Trophoblast cell (in vitro differentiated cells and primary cell): ENCODE data around the gene GALNT3.

Source experiments
- DNase-seq, 2 donors: peaks; one replicate each; pipeline ENCODE4 v3.0.0-alpha.2; 2016
- H2AFZ ChIP-seq: 2 replicates; pipeline ENCODE4 v1.6.1; 2013; ENCODE audit warnings: low read length, moderate library complexity, mild to moderate bottlenecking; ENCODE audit not compliant: insufficient read depth, poor library complexity
- H2AK5ac ChIP-seq: 2 replicates; pipeline ENCODE4 v1.6.1; 2013; ENCODE audit warnings: mild to moderate bottlenecking, low read length
- H2BK120ac ChIP-seq: 2 replicates; pipeline ENCODE4 v1.6.1; 2013; ENCODE audit warnings: low read length, mild to moderate bottlenecking, moderate library complexity; ENCODE audit not compliant: insufficient read depth, poor library complexity
- H2BK12ac ChIP-seq: 2 replicates; pipeline ENCODE4 v1.6.1; 2013; ENCODE audit warnings: mild to moderate bottlenecking, low read length, moderate library complexity
- H2BK5ac ChIP-seq: 2 replicates; pipeline ENCODE4 v1.6.1; 2013; ENCODE audit warnings: low read length, low read depth, moderate library complexity, mild to moderate bottlenecking; ENCODE audit not compliant: poor library complexity
- H3K14ac ChIP-seq: 2 replicates; pipeline ENCODE4 v1.6.1; 2013; ENCODE audit warnings: mild to moderate bottlenecking, low read length
- H3K18ac ChIP-seq: 2 replicates; pipeline ENCODE4 v1.6.1; 2013; ENCODE audit warnings: mild to moderate bottlenecking, low read length
- H3K23ac ChIP-seq: 2 replicates; pipeline ENCODE4 v1.6.1; 2013; ENCODE audit warnings: low read length
- H3K27ac ChIP-seq: 2 replicates; pipeline ENCODE4 v1.5.1; 2013; ENCODE audit warnings: low read depth, mild to moderate bottlenecking, inconsistent platforms, low read length, moderate library complexity
- H3K27me3 ChIP-seq: 2 replicates; pipeline ENCODE4 v1.6.1; 2013; ENCODE audit warnings: inconsistent platforms, mild to moderate bottlenecking, low read length, moderate library complexity; ENCODE audit not compliant: insufficient read depth
- H3K36me3 ChIP-seq, 2 experiments: 1 replicate in 1 of 2; 2 replicates in 1 of 2; pipeline ENCODE4 v1.6.1; 2013; ENCODE audit warnings: low read length in 2 of 2, mild to moderate bottlenecking in 2 of 2, moderate library complexity in 1 of 2; ENCODE audit not compliant: insufficient read depth in 2 of 2, control insufficient read depth in 1 of 2
- H3K4ac ChIP-seq: 2 replicates; pipeline ENCODE4 v1.6.1; 2013; ENCODE audit warnings: low read depth, mild to moderate bottlenecking, low read length, moderate library complexity
- H3K4me1 ChIP-seq, 2 experiments: 1 replicate in 1 of 2; 2 replicates in 1 of 2; pipeline ENCODE4 v1.6.1; 2013; ENCODE audit warnings: low read length in 2 of 2, mild to moderate bottlenecking in 2 of 2, moderate library complexity in 1 of 2; ENCODE audit not compliant: insufficient read depth in 2 of 2, control insufficient read depth in 1 of 2
- H3K4me2 ChIP-seq: 2 replicates; pipeline ENCODE4 v1.6.1; 2013; ENCODE audit warnings: inconsistent platforms, mild to moderate bottlenecking, low read length, moderate library complexity
- H3K4me3 ChIP-seq: 2 replicates; pipeline ENCODE4 v1.5.1; 2013; ENCODE audit warnings: mild to moderate bottlenecking, low read depth, low read length, inconsistent platforms
- H3K79me1 ChIP-seq: one replicate; pipeline ENCODE4 v1.6.1; 2013; ENCODE audit warnings: low read length
- H3K79me2 ChIP-seq: 2 replicates; pipeline ENCODE4 v1.6.1; 2013; ENCODE audit warnings: low read length, mild to moderate bottlenecking; ENCODE audit not compliant: control insufficient read depth, insufficient read depth, poor library complexity
- H3K9ac ChIP-seq: 2 replicates; pipeline ENCODE4 v1.6.1; 2013; ENCODE audit warnings: mild to moderate bottlenecking, low read length
- H3K9me3 ChIP-seq: 2 replicates; pipeline ENCODE4 v1.6.1; 2013; ENCODE audit warnings: low read depth, mild to moderate bottlenecking, control low read depth, inconsistent platforms, low read length; ENCODE audit not compliant: insufficient read depth
- H4K12ac ChIP-seq: 2 replicates; pipeline ENCODE4 v1.6.1; 2013; ENCODE audit warnings: low read depth, mild to moderate bottlenecking, low read length, moderate library complexity
- H4K8ac ChIP-seq: 2 replicates; pipeline ENCODE4 v1.6.1; 2013; ENCODE audit warnings: low read depth, mild to moderate bottlenecking, low read length, moderate library complexity
- H4K91ac ChIP-seq: one replicate; pipeline ENCODE4 v1.6.1; 2013; ENCODE audit warnings: low read depth, mild to moderate bottlenecking, low read length, moderate library complexity
- WGBS: extraction: QIAGEN DNeasy Blood & Tissue Kit; methylation state at CpG from one replicate; pipeline ENCODE4 v1.1.7; 2013; ENCODE audit warnings: missing lambda C conversion rate; ENCODE audit not compliant: insufficient read length, insufficient coverage; ENCODE audit errors: extremely low coverage; 5-methylcytosine and 5-hydroxymethylcytosine counted together

Gene GALNT3

DNA sequence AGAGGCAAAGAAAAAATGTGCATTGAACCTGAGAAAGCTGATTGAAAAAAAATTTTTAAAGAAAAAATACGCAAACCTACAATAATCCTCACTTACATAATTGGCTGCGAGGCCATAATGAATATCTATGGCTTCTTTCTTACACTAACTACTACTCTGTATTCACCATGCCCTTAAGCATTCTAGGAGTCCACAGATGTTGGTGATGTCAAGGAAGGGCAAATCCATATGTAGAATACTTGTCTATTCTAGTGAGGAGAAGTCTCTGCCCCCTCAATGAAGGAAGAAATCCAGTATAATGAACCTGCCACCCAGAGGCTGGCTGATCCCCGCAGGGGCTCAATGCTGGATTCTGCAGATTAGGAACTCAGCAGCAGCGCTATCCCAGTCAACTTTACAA, 14.3 kb downstream of the GALNT3 start:
- WGBS = no CpG with 5 or more reads among the region's 4 CpGs
- H3K9me3 ChIP-seq = no peaks in the 10 kb centered on the region
- H4K12ac ChIP-seq = no peak overlapping the region
- H3K79me1 ChIP-seq = no peaks in the 10 kb centered on the region
- no peak overlapping the region for H3K18ac ChIP-seq
- no peak overlapping the region for H4K91ac ChIP-seq
- H3K27me3 ChIP-seq = no peaks in the 10 kb centered on the region
- no peaks in the 10 kb centered on the region for H3K79me2 ChIP-seq
- no peak overlapping the region for H2AFZ ChIP-seq
- no peak overlapping the region for H2BK120ac ChIP-seq
- H3K4ac ChIP-seq = no peak overlapping the region
- H3K4me3 ChIP-seq = no peak overlapping the region
- no peak overlapping the region for H2AK5ac ChIP-seq
- H3K14ac ChIP-seq = no peak overlapping the region
- no peak overlapping the region for H2BK5ac ChIP-seq
- H2BK12ac ChIP-seq = no peak overlapping the region
- H4K8ac ChIP-seq = no peak overlapping the region
- no peak overlapping the region for H3K23ac ChIP-seq
- H3K36me3 ChIP-seq = peaks cover 0 to 3% of the 10 kb centered on the region in 2 experiments
- no peak overlapping the region for H3K4me2 ChIP-seq
- no peak for DNase-seq
- H3K27ac ChIP-seq = no peak overlapping the region
- H3K4me1 ChIP-seq = no peaks in the 10 kb centered on the region
- H3K9ac ChIP-seq = no peak overlapping the region

GRCh38 chr2:165778653-165779451, 15.2 kb downstream of the GALNT3 start:
- Histone ChIP-seq H2BK12ac (no peak overlapping the region), H3K79me1 (no peaks in the 10 kb centered on the region), H3K9ac (no peak overlapping the region), H2AK5ac (no peak overlapping the region), H3K27ac (no peak overlapping the region), H2BK120ac (no peak overlapping the region), H4K8ac (no peak overlapping the region), H3K4ac (no peak overlapping the region), H4K12ac (no peak overlapping the region), H3K14ac (no peak overlapping the region), H2BK5ac (no peak overlapping the region), H4K91ac (no peak overlapping the region), H3K23ac (no peak overlapping the region), H3K27me3 (no peaks in the 10 kb centered on the region), H3K79me2 (no peaks in the 10 kb centered on the region), H3K4me2 (no peak overlapping the region), H3K9me3 (no peaks in the 10 kb centered on the region), H3K18ac (no peak overlapping the region), H3K4me3 (no peak overlapping the region), H3K4me1 (no peaks in the 10 kb centered on the region), H2AFZ (no peak overlapping the region), H3K36me3 (peaks cover 0 to 3% of the 10 kb centered on the region in 2 experiments)
- DNase-seq = peak; percentile 12 to 58
- no CpG with 5 or more reads among the region's 4 CpGs for WGBS

- Histone ChIP-seq H3K4me2 (no peak overlapping the region), H2BK120ac (no peak overlapping the region), H3K4me3 (no peak overlapping the region), H3K9ac (no peak overlapping the region), H4K8ac (no peak overlapping the region), H2BK5ac (no peak overlapping the region), H3K36me3 (peaks cover 0 to 3% of the 10 kb centered on the region in 2 experiments), H3K23ac (no peak overlapping the region), H3K4me1 (no peaks in the 10 kb centered on the region), H3K14ac (no peak overlapping the region), H3K27me3 (no peaks in the 10 kb centered on the region), H3K18ac (no peak overlapping the region), H3K79me2 (no peaks in the 10 kb centered on the region), H2AK5ac (no peak overlapping the region), H2BK12ac (no peak overlapping the region), H2AFZ (no peak overlapping the region), H3K79me1 (no peaks in the 10 kb centered on the region), H3K4ac (no peak overlapping the region), H4K91ac (no peak overlapping the region), H4K12ac (no peak overlapping the region), H3K9me3 (no peaks in the 10 kb centered on the region), H3K27ac (no peak overlapping the region)
- DNase-seq = no peak
These were observed 15.9 kb downstream of the GALNT3 start for GRCh38 chr2:165778187-165778556.

DNA sequence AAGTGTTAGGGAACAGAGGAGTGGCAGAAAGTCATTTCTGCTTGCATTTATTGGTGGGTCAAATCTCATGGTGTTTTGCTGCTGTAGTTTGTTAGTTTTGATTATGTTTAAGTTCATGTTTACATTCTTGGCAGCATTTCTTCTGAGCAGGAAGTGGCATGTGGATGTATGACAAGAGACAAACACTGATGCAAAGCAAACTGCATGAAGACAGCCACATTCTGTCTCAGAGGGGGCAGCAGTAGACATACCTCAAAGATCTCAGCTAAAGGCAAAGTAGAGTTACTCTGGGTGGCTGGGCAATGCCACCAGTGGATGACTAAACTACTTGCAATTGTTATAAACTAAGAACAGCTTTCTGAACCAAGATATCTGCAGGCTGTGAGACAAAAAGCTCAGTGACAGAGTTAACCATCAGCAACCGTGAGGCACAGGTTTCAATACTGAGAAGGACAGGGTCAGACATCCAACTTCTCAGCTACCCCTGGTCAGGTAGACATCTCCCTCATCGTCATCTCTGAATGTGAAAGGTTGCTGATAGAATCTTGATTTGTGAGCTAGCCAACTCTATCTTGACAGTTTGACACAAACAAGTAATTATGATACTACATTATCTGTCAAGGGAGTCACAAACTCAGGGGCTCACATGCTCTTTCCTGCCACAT, 16.4 kb downstream of the GALNT3 start:
- DNase-seq = no peak
- H3K18ac ChIP-seq = no peak overlapping the region
- H3K27me3 ChIP-seq = no peaks in the 10 kb centered on the region
- no peak overlapping the region for H2AFZ ChIP-seq
- H2BK5ac ChIP-seq = no peak overlapping the region
- no peak overlapping the region for H2BK120ac ChIP-seq
- H4K91ac ChIP-seq = no peak overlapping the region
- peaks cover 0 to 3% of the 10 kb centered on the region in 2 experiments for H3K36me3 ChIP-seq
- H2AK5ac ChIP-seq = no peak overlapping the region
- H3K4me2 ChIP-seq = no peak overlapping the region
- H4K12ac ChIP-seq = no peak overlapping the region
- H3K23ac ChIP-seq = no peak overlapping the region
- no peak overlapping the region for H4K8ac ChIP-seq
- no peak overlapping the region for H2BK12ac ChIP-seq
- H3K9me3 ChIP-seq = no peaks in the 10 kb centered on the region
- no peak overlapping the region for H3K4me3 ChIP-seq
- no peak overlapping the region for H3K9ac ChIP-seq
- no peaks in the 10 kb centered on the region for H3K79me1 ChIP-seq
- H3K4me1 ChIP-seq = no peaks in the 10 kb centered on the region
- H3K14ac ChIP-seq = no peak overlapping the region
- H3K27ac ChIP-seq = no peak overlapping the region
- H3K79me2 ChIP-seq = no peaks in the 10 kb centered on the region
- no peak overlapping the region for H3K4ac ChIP-seq
- no CpG with 5 or more reads among the region's 2 CpGs for WGBS
